ENCODE measurements around the gene MAPK11. TPM values are rescaled to one million over a fixed set of nuclear protein-coding genes. Genes with fewer than 3 reads are reported as not detected.
A peak's percentile ranks its signal among the peaks of the same experiment; 100 is the strongest.

MAPK11 gene
- total and polyA plus RNA-seq, 9 of the 15 experiments (the other 6 are each of a cell fraction or from before 2014, with no cell fraction given), result 0.06 to 14.6 (median 5.3) TPM

GRCh38 chr22:50267591-50268390 lies 2.4 kb downstream of the MAPK11 start:
- Histone ChIP-seq H3K4me2 (ENCODE audit: insufficient read depth, low read length) (no peak overlapping the region), H3K9ac (ENCODE audit: insufficient read depth in 1 of 2, low read depth in 2 of 2, low read length in 2 of 2) (no peak overlapping the region), H3K9me1 (ENCODE audit: control insufficient read depth, insufficient read depth, low read length) (no peaks in the 10 kb centered on the region), H2AFZ (ENCODE audit: low read depth, low read length) (no peak overlapping the region), H3K4me3 (peak overlapping the region; percentile 11; the same call in 1 of the 2 replicates), H3K27me3 (ENCODE audit: control insufficient read depth in 2 of 2, insufficient read depth in 2 of 2, low read length in 2 of 2) (no peaks in the 10 kb centered on the region), H3K36me3 (ENCODE audit: control insufficient read depth, insufficient read depth, low read length) (0 out of 3 replicates have a peak, but pooled peaks cover 3% of the 10 kb centered on the region), H3K27ac (ENCODE audit: extremely low read depth, low read depth, low read length) (peak overlapping the region; percentile 11; the same call in 1 of the 3 replicates), H4K20me1 (replicated peaks; ENCODE audit: control insufficient read depth, insufficient read depth, low read length) (no peaks in the 10 kb centered on the region), H3K9me3 (replicated peaks; ENCODE audit: control insufficient read depth, insufficient read depth, low read depth, low read length) (no peaks in the 10 kb centered on the region), H3K79me2 (ENCODE audit: control insufficient read depth, insufficient read depth, low read length) (no peaks in the 10 kb centered on the region; the same call in 2 of the 3 replicates), H3K4me1 (replicated peaks in 1 of 2; ENCODE audit: control insufficient read depth in 2 of 2, insufficient read depth in 2 of 2, low read length in 2 of 2) (peaks cover 12 to 84% of the 10 kb centered on the region in 2 experiments; a peak in 4 of 5 replicates)
- ChIA-PET POLR2A (interaction anchor here (0.7 to 1.2 kb wide), 2 partner anchors 16 to 17 kb away, joined by 4 to 5 read pairs; partner anchors contain the start of gene HDAC10), CTCF (ENCODE audit: low intra/inter-chr PET ratio) (no interaction called here)
- in situ Hi-C loops (cut with MboI), result no loop called here
- DNase-seq (ENCODE audit: extremely low read depth in 1 of 4, low spot score in 3 of 4), result peak; percentile 68 to 82 (median 72)
- no peak for FAIRE-seq
- 18% methylated on average over 12 of the region's 75 CpGs for WGBS (ENCODE audit: insufficient coverage, low coverage, missing lambda C conversion rate)
- peak; percentile 19 for ATAC-seq
- intact Hi-C loops (cut with micrococcal nuclease), result no loop called here
- no TSS peak for BruUV-seq (replicated peaks)
- no peak for TF ChIP-seq SREBF2 (CRISPR knock-in tag; IDR thresholded peaks at IDR 0.05)
- TF ChIP-seq YY1 (IDR thresholded peaks at IDR 0.05; ENCODE audit: borderline replicate concordance in 1 of 3, control insufficient read depth in 1 of 3, extremely low read depth in 1 of 3, insufficient read depth in 3 of 3, insufficient read length in 1 of 3, insufficient replicate concordance in 2 of 3, low read depth in 1 of 3, low read length in 2 of 3), result no peak
- TF ChIP-seq E2F3 (CRISPR knock-in tag; IDR thresholded peaks at IDR 0.05), result no peak
- TF ChIP-seq TAF1 (IDR thresholded peaks at IDR 0.05; ENCODE audit: control insufficient read depth, extremely low read depth, insufficient read depth, low read length, severe bottlenecking), result no peak
- TF ChIP-seq KDM5B (IDR thresholded peaks at IDR 0.05; ENCODE audit: insufficient replicate concordance, low read depth, low read length), result no peak
- TF ChIP-seq KDM4B (IDR thresholded peaks at IDR 0.05; ENCODE audit: borderline replicate concordance in 2 of 2, low read depth in 1 of 2), result no peak
- no peak for TF ChIP-seq IRF2 (CRISPR knock-in tag; IDR thresholded peaks at IDR 0.05)
- TF ChIP-seq ZNF717 (CRISPR knock-in tag; IDR thresholded peaks at IDR 0.05), result no peak
- 0 out of 2 replicates have a peak, but pooled peaks have one; percentile 39 for TF ChIP-seq TFAP4 (CRISPR knock-in tag; IDR thresholded peaks at IDR 0.05; ENCODE audit: borderline replicate concordance)
- no peak for TF ChIP-seq SRSF1 (IDR thresholded peaks at IDR 0.05; ENCODE audit: low read depth, low read length)
- TF ChIP-seq CC2D1A (IDR thresholded peaks at IDR 0.05), result no peak
- TF ChIP-seq NR4A1 (CRISPR knock-in tag; IDR thresholded peaks at IDR 0.05), result no peak
- no peak for TF ChIP-seq NR4A1 (tag; IDR thresholded peaks at IDR 0.05)
- TF ChIP-seq ZBTB5 (IDR thresholded peaks at IDR 0.05), result no peak
- TF ChIP-seq TEAD4 (IDR thresholded peaks at IDR 0.05; ENCODE audit: low read length), result no peak
- TF ChIP-seq TEAD4 (CRISPR knock-in tag; IDR thresholded peaks at IDR 0.05; ENCODE audit: borderline replicate concordance), result no peak

Measured in K562 (cell line).